Spinal cord (tissue), 10 donors: ENCODE results near the gene ARHGEF6. TPM values are rescaled to one million over a fixed set of nuclear protein-coding genes. Genes with fewer than 3 reads are reported as not detected.

Source experiments
- DNase-seq, 6 donors: peaks; one replicate each; pipeline versions ENCODE4 v3.0.0 to v3.0.0-alpha.2; 2013 to 2015; ENCODE audit warnings: low spot score in 6 of 6, low read depth in 4 of 6
- H3K27ac ChIP-seq: one replicate; pipeline ENCODE4 v1.5.1; 2013; ENCODE audit warnings: low read depth, low read length, control low read depth
- H3K27me3 ChIP-seq: one replicate; pipeline ENCODE4 v1.6.1; 2013; ENCODE audit warnings: low read length; ENCODE audit not compliant: control insufficient read depth, insufficient read depth
- H3K36me3 ChIP-seq: one replicate; pipeline ENCODE4 v1.6.1; 2013; ENCODE audit warnings: low read length; ENCODE audit not compliant: control insufficient read depth, insufficient read depth
- H3K4me1 ChIP-seq: one replicate; pipeline ENCODE4 v1.6.1; 2013; ENCODE audit warnings: low read length; ENCODE audit not compliant: control insufficient read depth, insufficient read depth
- H3K4me3 ChIP-seq: one replicate; pipeline ENCODE4 v1.5.1; 2013; ENCODE audit warnings: low read depth, low read length, control low read depth
- H3K9me3 ChIP-seq: one replicate; pipeline ENCODE4 v1.6.1; 2013; ENCODE audit warnings: low read length; ENCODE audit not compliant: control insufficient read depth, insufficient read depth
- WGBS: methylation state at CpG from one replicate; pipeline ENCODE4 v1.1.5; 2013; ENCODE audit warnings: missing lambda C conversion rate; ENCODE audit not compliant: insufficient coverage; 5-methylcytosine and 5-hydroxymethylcytosine counted together
- polyA plus RNA-seq, 2 donors: library from polyadenylated mRNA; unstranded; fragments of 120-200 nt; gene quantifications; one replicate each; pipeline ENCODE4 v1.2.1, GENCODE V29; 2013; ENCODE audit not compliant: insufficient read length in 2 of 2
- small RNA-seq: library from RNA; depleted of rRNA; stranded (forward); fragments of <200 nt; gene quantifications from one replicate; pipeline ENCODE3, GENCODE V24; 2014; ENCODE audit warnings: low replicate concordance
- total RNA-seq, 2 donors: library from RNA; depleted of rRNA in 1 of 2; stranded (reverse); fragments of 120-200 nt in 1 of 2; fragments of >200 nt in 1 of 2; gene quantifications; one replicate each; pipeline versions ENCODE4 v1.2.3 to v1.2.4, GENCODE V29; 2013 to 2014
- donor health status: healthy.

The ARHGEF6 gene
- total and polyA plus RNA-seq, 4 donors = 34.3 to 70.2 (median 49.6) TPM

- no peaks in the 10 kb centered on the region for H3K36me3 ChIP-seq
- H3K27me3 ChIP-seq = peaks cover under 1% of the 10 kb centered on the region
- WGBS = no CpG with 5 or more reads among the region's 1 CpG
- no peaks in the 10 kb centered on the region for H3K4me1 ChIP-seq
- no peak for DNase-seq
- no peaks in the 10 kb centered on the region for H3K9me3 ChIP-seq
- no peak overlapping the region for H3K4me3 ChIP-seq
- no peak overlapping the region for H3K27ac ChIP-seq
Observed at GRCh38 chrX:136623396-136623795, 157.3 kb downstream of the ARHGEF6 start.

GRCh38 chrX:136622568-136622967 is 158.2 kb downstream of the ARHGEF6 start:
- Histone ChIP-seq H3K4me1 (no peaks in the 10 kb centered on the region), H3K27ac (no peak overlapping the region), H3K27me3 (no peaks in the 10 kb centered on the region), H3K36me3 (no peaks in the 10 kb centered on the region), H3K4me3 (no peak overlapping the region), H3K9me3 (no peaks in the 10 kb centered on the region)
- no CpG with 5 or more reads among the region's 4 CpGs for WGBS
- DNase-seq = no peak

- Histone ChIP-seq H3K4me3 (no peak overlapping the region), H3K36me3 (no peaks in the 10 kb centered on the region), H3K4me1 (no peaks in the 10 kb centered on the region), H3K9me3 (no peaks in the 10 kb centered on the region), H3K27ac (no peak overlapping the region), H3K27me3 (peaks cover 2% of the 10 kb centered on the region)
- DNase-seq = no peak
Observed at GRCh38 chrX:136620780-136621179, 160.0 kb downstream of the ARHGEF6 start.

GRCh38 chrX:136619899-136620505 is 160.7 kb downstream of the ARHGEF6 start:
- no peak overlapping the region for H3K27ac ChIP-seq
- H3K9me3 ChIP-seq = no peaks in the 10 kb centered on the region
- H3K4me3 ChIP-seq = no peak overlapping the region
- H3K27me3 ChIP-seq = peaks cover 2% of the 10 kb centered on the region
- no peaks in the 10 kb centered on the region for H3K36me3 ChIP-seq
- no peaks in the 10 kb centered on the region for H3K4me1 ChIP-seq
- DNase-seq = no peak
- WGBS = 75% methylated on average over 3 of the region's 14 CpGs

- no CpG with 5 or more reads among the region's 6 CpGs for WGBS
- Histone ChIP-seq H3K27ac (no peak overlapping the region), H3K36me3 (no peaks in the 10 kb centered on the region), H3K4me3 (no peak overlapping the region), H3K4me1 (no peaks in the 10 kb centered on the region), H3K9me3 (no peaks in the 10 kb centered on the region), H3K27me3 (peaks cover 2% of the 10 kb centered on the region)
- DNase-seq = no peak
Observed at GRCh38 chrX:136616987-136617685, 163.6 kb downstream of the ARHGEF6 start.

Small RNAs within 50 kb of the gene (small RNA-seq; reads per million reads assigned to genes)
- gene RF00019 (not detected), gene RNU6-972P (not detected)

Other genes with a start within 250 kb of the ARHGEF6 start
- not detected for gene VGLL1, start 248.7 kb downstream of the ARHGEF6 start, total RNA-seq
- gene VGLL1, start 248.7 kb downstream of the ARHGEF6 start, polyA plus RNA-seq = not detected
- under 1 TPM in 1 of 2 donors, not detected in 1; 0.10 TPM for gene CD40LG, start 132.8 kb downstream of the ARHGEF6 start, total RNA-seq
- not detected for gene CD40LG, start 132.8 kb downstream of the ARHGEF6 start, polyA plus RNA-seq
- 100 to 1,000 TPM; 171 to 287 TPM for gene RBMX, start 99.8 kb upstream of the ARHGEF6 start, total RNA-seq
- gene RBMX, start 99.8 kb upstream of the ARHGEF6 start, polyA plus RNA-seq = 100 to 1,000 TPM; 236 to 239 TPM